GM19099 (cell line): ENCODE data around the gene UBASH3B.

Experiments used
- POLR2A ChIP-seq: IDR thresholded peaks from 3 replicates; pipeline ENCODE4 v1.6.1; 2011; ENCODE audit warnings: low read depth; ENCODE audit not compliant: insufficient read length; ENCODE audit errors: extremely low read depth

UBASH3B gene

DNA sequence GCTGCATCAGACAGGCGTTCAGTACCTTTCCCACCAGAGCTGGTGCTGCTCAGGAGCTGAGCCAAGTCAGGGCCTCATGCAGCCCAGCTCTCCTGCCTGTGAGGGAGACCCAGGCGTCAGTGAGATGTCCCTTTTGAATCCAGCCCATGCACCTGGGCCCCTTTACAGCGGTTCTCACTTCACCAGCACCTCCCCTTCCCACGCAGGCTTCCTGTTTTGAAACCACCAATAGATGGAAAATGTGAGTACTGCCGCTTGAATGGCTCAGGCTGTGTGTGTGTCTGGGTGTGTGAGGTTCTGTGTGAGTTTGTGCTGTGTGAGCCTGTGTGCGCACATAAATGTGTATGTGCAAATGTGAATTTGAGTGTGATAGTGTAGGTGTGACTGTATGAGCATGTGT is 88.4 kb downstream of the UBASH3B start:
- no peak for TF ChIP-seq POLR2A

- no peak for TF ChIP-seq POLR2A
These were observed 88.8 kb downstream of the UBASH3B start for GRCh38 chr11:122744357-122744756.

DNA sequence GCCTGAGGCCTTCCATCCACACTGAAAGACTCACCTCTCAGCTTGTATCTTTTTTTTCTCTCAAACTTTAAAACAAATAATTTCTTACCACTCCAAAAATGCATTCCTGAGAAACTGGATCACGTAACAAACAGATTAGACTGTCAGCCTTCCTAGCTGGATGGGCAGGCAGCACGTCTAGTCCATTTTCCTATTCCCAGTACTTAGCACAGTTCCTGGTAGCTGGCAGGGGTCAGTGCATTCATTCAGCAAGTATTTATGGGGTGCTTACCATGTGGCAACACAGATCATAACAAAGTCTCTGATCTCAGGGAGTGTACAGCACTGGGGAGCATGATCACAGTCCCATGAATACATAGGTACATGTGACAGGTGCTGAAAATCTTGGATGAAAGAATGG is 89.6 kb downstream of the UBASH3B start:
- no peak for TF ChIP-seq POLR2A

GRCh38 chr11:122746050-122746478 is 90.5 kb downstream of the UBASH3B start:
- no peak for TF ChIP-seq POLR2A

DNA sequence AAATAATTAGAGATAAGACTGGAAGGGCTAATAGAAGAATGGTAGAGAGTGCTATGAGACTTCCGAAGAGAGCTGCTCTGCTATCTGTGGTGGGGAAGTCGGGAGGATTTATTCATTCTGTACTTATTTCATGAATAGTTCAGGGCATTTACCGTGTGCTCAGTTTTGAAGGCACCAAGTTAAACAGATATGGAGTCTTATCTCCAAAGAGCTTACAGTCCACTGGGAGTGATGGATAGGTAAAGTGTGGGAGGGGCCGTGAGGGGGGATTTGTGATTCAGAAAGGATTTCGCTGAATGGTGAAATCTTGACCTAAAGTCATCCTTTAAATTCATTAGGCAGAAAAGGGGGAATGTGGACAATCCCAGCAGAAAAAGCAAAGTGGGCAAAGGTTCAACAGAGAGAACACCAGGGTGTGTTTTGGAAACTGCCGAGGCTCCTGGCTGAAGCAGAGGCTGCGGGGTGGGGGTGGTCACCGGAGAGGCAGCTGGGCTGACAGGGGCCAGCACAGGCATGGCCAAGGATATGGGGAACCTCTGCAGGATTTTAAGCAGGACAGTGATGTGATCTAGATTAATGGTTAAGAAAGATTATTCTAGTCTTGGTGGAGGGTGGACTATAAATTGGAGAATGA is 91.2 kb downstream of the UBASH3B start:
- no peak for TF ChIP-seq POLR2A

DNA sequence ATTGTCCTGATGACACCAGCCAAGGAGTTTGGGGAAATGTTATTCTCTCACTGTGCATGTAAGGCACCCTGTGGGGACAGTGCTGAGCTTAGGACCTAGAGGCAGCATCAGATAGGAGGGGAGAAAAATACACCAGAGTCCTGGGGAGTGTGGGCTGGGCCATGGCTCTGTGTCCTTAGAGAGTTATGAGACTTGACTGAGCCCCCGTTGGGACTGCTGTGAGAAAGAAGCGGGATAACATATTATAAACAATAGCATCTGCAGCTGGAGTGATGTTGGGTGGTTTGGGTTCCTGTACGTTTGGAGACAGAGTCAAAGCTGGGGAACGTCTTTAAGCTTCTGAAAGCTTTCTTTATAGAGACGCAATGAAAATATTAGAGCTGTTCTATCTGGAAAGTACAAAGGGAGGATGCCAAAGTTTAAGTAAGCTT is 91.8 kb downstream of the UBASH3B start:
- no peak for TF ChIP-seq POLR2A

GRCh38 chr11:122749005-122749687 is 93.6 kb downstream of the UBASH3B start:
- TF ChIP-seq POLR2A: no peak

GRCh38 chr11:122750049-122750448 is 94.5 kb downstream of the UBASH3B start:
- no peak for TF ChIP-seq POLR2A

- no peak for TF ChIP-seq POLR2A
These were observed 96.0 kb downstream of the UBASH3B start for GRCh38 chr11:122751292-122752070.

DNA sequence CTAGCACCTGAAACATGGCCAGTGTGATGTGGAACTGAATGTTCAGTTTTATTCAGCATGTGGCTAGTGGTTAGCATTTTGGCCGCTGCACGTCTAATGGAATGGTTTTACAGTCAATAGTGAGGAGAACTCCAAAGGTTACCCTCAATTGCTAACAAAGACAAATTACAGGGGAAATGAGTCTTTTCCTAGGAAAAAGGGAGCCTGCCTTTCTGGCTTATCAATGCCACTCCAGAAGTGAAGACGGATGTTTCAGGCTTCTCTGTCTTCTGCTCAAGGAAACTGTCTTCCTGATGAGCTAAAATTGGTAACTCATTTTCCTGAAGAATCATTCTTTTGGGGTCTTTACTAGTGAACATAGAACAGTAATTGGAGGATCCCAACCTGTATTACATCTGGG is 98.5 kb downstream of the UBASH3B start:
- TF ChIP-seq POLR2A: no peak

DNA sequence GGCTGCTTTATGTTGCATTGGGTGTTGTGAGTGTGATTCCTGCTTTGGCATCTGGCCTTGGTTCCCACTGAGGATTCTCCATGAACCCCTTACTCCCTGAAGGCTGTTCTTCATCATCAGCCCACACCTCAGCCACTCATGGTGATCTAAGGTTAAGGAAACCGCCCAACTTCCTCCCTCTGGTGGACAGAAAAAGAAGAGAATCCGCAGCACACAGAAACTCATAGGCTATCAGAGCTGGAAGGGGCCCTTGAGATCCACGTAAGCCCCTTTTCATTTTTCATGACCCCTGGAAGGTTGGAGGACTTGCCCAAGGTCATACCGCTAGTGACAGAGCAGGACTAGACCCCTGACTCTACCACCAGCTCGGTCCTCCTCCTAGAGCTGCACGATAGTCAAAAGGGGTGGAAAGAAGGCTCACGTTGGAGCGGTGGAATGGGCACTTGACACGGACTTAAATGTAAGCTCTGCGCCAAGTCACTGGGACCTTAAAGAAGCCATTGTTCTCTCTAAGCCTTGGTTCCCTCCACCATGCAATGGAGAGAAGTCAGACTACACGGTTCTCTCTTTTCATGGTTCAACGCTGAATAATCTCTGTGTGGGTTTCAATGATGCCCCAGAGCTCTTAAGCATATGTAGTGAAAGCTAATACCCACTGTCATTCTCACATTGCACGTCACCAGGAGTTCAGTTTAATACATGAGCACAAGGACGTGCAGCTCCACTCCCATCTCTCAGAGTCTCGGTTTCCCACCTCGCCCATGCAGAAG is 99.2 kb downstream of the UBASH3B start:
- TF ChIP-seq POLR2A: no peak

DNA sequence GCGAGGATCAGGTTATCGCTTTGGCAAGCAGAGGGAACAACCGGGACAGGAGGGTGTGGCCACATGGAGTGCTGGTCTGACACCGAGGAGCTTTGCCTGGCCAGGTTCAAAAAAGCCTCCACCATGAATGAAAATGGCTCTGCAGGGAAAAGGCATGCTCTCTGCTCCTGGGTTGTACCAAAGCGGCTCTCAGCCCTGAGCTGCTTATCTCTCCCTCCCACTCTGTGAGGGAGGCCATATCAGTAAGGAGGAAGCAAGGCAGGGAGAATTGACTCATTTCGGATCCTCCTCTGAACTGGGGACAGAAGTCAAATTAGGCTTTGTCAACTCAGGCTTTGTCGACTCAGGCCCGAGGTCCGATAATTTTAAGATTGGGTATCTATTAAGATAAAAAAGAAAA is 99.9 kb downstream of the UBASH3B start:
- no peak for TF ChIP-seq POLR2A

GRCh38 chr11:122755941-122756340 is 100.4 kb downstream of the UBASH3B start:
- no peak for TF ChIP-seq POLR2A

DNA sequence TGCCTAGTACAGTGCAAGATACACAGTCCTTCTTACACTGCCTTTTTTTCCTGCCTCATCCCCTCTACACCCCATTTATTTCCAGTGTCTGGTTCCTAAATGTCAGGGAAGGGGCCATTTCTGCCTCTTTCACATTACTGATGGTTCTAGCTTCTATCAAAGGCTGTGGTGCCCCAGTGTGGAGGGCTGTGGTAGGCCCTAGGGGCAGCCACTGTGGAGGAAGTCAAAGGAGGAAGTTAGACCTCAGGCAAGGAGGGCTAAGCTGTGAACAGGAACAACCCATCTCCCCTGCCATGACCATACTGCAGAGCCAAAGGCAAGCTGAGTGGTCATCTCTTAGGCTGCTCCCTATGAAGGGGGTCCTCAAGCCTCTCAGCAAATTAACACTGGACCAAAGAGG is 100.9 kb downstream of the UBASH3B start:
- TF ChIP-seq POLR2A: no peak

- no peak for TF ChIP-seq POLR2A
These were observed 101.7 kb downstream of the UBASH3B start for GRCh38 chr11:122757201-122757600.

DNA sequence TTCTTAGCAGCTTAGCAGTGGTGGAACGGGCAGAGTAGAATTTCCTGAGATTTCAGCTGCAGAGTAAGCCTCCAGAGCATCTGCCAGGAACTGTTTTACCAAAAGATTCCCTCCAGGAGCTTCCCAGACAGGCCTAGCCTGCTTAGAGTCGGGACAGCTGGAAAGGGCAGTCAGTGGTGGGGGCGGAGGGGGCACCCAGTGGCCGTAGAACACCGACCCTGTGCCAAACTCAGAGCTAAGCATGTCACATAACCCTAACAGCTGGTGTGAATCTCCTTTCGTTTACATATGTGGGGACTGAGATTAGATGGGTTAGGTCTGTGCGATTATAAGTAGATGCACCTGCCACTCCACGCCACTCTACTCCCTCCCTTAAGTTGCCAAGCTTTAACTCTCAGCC is 102.8 kb downstream of the UBASH3B start:
- TF ChIP-seq POLR2A: no peak

- TF ChIP-seq POLR2A: no peak
These were observed 103.5 kb downstream of the UBASH3B start for GRCh38 chr11:122758974-122759373.
